ENCODE measurements around the gene CTDSPL.

DNA sequence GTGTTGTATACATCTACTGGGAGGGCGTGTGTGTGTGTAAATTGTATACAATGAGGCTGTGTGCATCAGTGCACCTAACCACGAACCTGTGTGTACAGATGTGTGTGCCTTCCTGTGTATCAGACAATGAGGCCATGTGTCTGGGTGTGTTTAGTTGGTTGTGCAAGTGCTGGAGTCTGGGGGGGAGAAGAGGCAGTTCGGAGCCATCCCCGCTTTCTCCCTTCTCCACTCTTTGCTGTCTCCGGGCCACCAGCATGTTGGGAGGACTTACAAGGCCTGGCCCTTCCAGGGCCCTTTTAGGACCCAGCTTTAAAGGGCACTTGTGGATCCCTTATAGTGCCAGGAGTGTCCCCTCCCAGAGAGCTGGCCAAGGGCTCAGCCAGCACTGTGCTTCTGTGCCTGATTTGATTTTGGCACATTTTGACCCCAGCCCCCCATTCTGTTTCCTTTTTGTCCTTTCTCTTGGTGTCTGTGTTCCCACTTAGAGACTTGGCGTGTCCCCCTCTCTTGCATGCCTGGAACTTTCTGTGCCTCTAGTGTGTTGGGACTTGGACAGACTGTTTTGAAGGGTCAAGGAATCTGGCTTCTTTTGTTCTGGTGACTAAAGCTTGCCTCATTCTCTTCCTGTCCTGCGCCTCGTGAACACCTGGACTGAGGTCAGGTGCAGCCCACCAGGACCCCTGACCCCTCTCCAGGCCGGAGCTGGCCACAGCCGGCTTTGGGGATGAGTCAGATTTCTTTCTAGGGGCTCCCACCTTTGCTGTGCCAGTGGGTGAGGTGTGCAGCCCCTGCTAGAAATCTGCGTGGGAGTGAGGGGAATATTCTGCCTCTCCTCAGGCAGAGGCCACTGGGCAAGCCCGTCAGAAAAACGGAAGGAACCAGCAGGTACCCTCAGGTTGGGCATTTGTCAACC lies 1.5 kb downstream of the CTDSPL start:
- no peak for TF ChIP-seq ZNF274 (IDR thresholded peaks at IDR 0.05; ENCODE audit: low read depth, low read length)
- no peak for TF ChIP-seq SUZ12 (IDR thresholded peaks at IDR 0.05; ENCODE audit: extremely low read depth, insufficient read depth, insufficient read length)
